ENCODE results near the gene RPS27.

- no peak for TF ChIP-seq TAF1 (IDR thresholded peaks at IDR 0.05; ENCODE audit: borderline replicate concordance, insufficient read depth, low read length)
- no peak for TF ChIP-seq REST (IDR thresholded peaks at IDR 0.05; ENCODE audit: insufficient read depth in 1 of 2, low read depth in 2 of 2, low read length in 2 of 2)
Measured at GRCh38 chr1:153953859-153954365, 36.6 kb upstream of the RPS27 start.

Data from PFSK-1 (cell line).